H9 (cell line): ENCODE results near the gene STMN3. TPM values are rescaled to one million over a fixed set of nuclear protein-coding genes. Genes with fewer than 3 reads are reported as not detected.
A peak's percentile ranks its signal among the peaks of the same experiment; 100 is the strongest.

ENCODE experiments used
- DNase-seq: peaks from one replicate; pipeline ENCODE4 v3.0.0-alpha.2; 2017
- H2AFZ ChIP-seq: one replicate; pipeline ENCODE4 v1.6.1; 2013; ENCODE audit warnings: mild to moderate bottlenecking, low read length, control low read depth, moderate library complexity
- H2AK5ac ChIP-seq: 2 replicates; pipeline ENCODE4 v1.6.1; 2013; ENCODE audit warnings: low read length, control low read depth, mixed read lengths; ENCODE audit not compliant: insufficient read length
- H2BK120ac ChIP-seq: one replicate; pipeline ENCODE4 v1.6.1; 2013; ENCODE audit warnings: low read depth, mild to moderate bottlenecking, low read length, control low read depth, inconsistent platforms; ENCODE audit not compliant: poor library complexity, severe bottlenecking
- H2BK12ac ChIP-seq: 2 replicates; pipeline ENCODE4 v1.6.1; 2013; ENCODE audit warnings: low read length, control low read depth, mixed read lengths, low read depth; ENCODE audit not compliant: insufficient read length
- H2BK15ac ChIP-seq: 2 replicates; pipeline ENCODE4 v1.6.1; 2013; ENCODE audit warnings: low read depth, low read length, control low read depth
- H2BK20ac ChIP-seq: one replicate; pipeline ENCODE4 v1.6.1; 2013; ENCODE audit warnings: low read depth, mild to moderate bottlenecking, low read length, control low read depth, inconsistent platforms; ENCODE audit not compliant: poor library complexity, severe bottlenecking
- H2BK5ac ChIP-seq: 2 replicates; pipeline ENCODE4 v1.6.1; 2013; ENCODE audit warnings: low read length, control low read depth, mixed read lengths; ENCODE audit not compliant: insufficient read length
- H3K14ac ChIP-seq: 2 replicates; pipeline ENCODE4 v1.6.1; 2013; ENCODE audit warnings: low read length, control low read depth; ENCODE audit not compliant: insufficient read depth
- H3K18ac ChIP-seq: 2 replicates; pipeline ENCODE4 v1.6.1; 2013; ENCODE audit warnings: low read depth, mild to moderate bottlenecking, mixed read lengths, low read length, control low read depth; ENCODE audit not compliant: insufficient read length
- H3K23ac ChIP-seq: 2 replicates; pipeline ENCODE4 v1.6.1; 2013; ENCODE audit warnings: low read length, control low read depth, mixed read lengths, low read depth; ENCODE audit not compliant: insufficient read length
- H3K23me2 ChIP-seq: 2 replicates; pipeline ENCODE4 v1.6.1; 2013; ENCODE audit warnings: low read depth, mild to moderate bottlenecking, mixed read lengths, low read length, control low read depth; ENCODE audit not compliant: insufficient read length, poor library complexity, severe bottlenecking
- H3K27ac ChIP-seq: 2 replicates; pipeline ENCODE4 v1.5.1; 2013; ENCODE audit warnings: low read length, control low read depth, mixed read lengths, low read depth; ENCODE audit not compliant: insufficient read length
- H3K27me3 ChIP-seq: 2 replicates; pipeline ENCODE4 v1.6.1; 2013; ENCODE audit warnings: low read length, control low read depth, inconsistent platforms; ENCODE audit not compliant: insufficient read depth
- H3K4ac ChIP-seq: 2 replicates; pipeline ENCODE4 v1.6.1; 2013; ENCODE audit warnings: low read depth, mild to moderate bottlenecking, control low read depth, inconsistent platforms, low read length, moderate library complexity
- H3K4me1 ChIP-seq: 2 replicates; pipeline ENCODE4 v1.6.1; 2013; ENCODE audit warnings: low read length, control low read depth, inconsistent platforms; ENCODE audit not compliant: insufficient read depth
- H3K4me2 ChIP-seq: 2 replicates; pipeline ENCODE4 v1.6.1; 2013; ENCODE audit warnings: low read length, control low read depth, mixed read lengths; ENCODE audit not compliant: insufficient read length, insufficient read depth
- H3K56ac ChIP-seq: 2 replicates; pipeline ENCODE4 v1.6.1; 2013; ENCODE audit warnings: low read depth, mild to moderate bottlenecking, mixed read lengths, low read length, control low read depth; ENCODE audit not compliant: insufficient read length
- H3K79me1 ChIP-seq: 2 replicates; pipeline ENCODE4 v1.6.1; 2013; ENCODE audit warnings: low read depth, mild to moderate bottlenecking, moderate library complexity, low read length, control low read depth, inconsistent platforms; ENCODE audit not compliant: insufficient read depth, poor library complexity, severe bottlenecking
- H3K79me2 ChIP-seq: 2 replicates; pipeline ENCODE4 v1.6.1; 2013; ENCODE audit warnings: low read length, control low read depth, inconsistent platforms; ENCODE audit not compliant: insufficient read depth
- H3K9ac ChIP-seq: 2 replicates; pipeline ENCODE4 v1.6.1; 2013; ENCODE audit warnings: low read length, control low read depth, mixed read lengths; ENCODE audit not compliant: insufficient read length; ENCODE audit errors: extremely low read depth
- H3K9me3 ChIP-seq: one replicate; pipeline ENCODE4 v1.6.1; 2013; ENCODE audit warnings: low read depth, low read length, inconsistent platforms; ENCODE audit not compliant: control insufficient read depth
- H3T11ph ChIP-seq: one replicate; pipeline ENCODE4 v1.6.1; 2013; ENCODE audit warnings: mild to moderate bottlenecking, low read length, control low read depth, inconsistent platforms
- H4K20me1 ChIP-seq: one replicate; pipeline ENCODE4 v1.6.1; 2013; ENCODE audit not compliant: control insufficient read depth, insufficient read length, insufficient read depth
- H4K5ac ChIP-seq: 2 replicates; pipeline ENCODE4 v1.6.1; 2013; ENCODE audit warnings: low read depth, mild to moderate bottlenecking, mixed read lengths, low read length, control low read depth; ENCODE audit not compliant: insufficient read length
- H4K8ac ChIP-seq: replicated peaks from 2 replicates; pipeline ENCODE4 v1.6.1; 2013; ENCODE audit warnings: low read length, control low read depth, mixed read lengths, low read depth; ENCODE audit not compliant: insufficient read length
- H4K91ac ChIP-seq: 2 replicates; pipeline ENCODE4 v1.6.1; 2013; ENCODE audit warnings: low read depth, mild to moderate bottlenecking, moderate library complexity, mixed read lengths, low read length, control low read depth; ENCODE audit not compliant: insufficient read length
- H3K27ac Mint-ChIP-seq, 3 experiments: 2 replicates in 2 of 3; 3 replicates in 1 of 3; pipeline ENCODE4 v1.8.0; 2020 to 2021; ENCODE audit warnings: mixed read lengths in 3 of 3, mild to moderate bottlenecking in 1 of 3, moderate library complexity in 1 of 3
- H3K27me3 Mint-ChIP-seq: 2 replicates; pipeline ENCODE4 v1.8.0; 2021; ENCODE audit warnings: low read depth, mild to moderate bottlenecking, moderate library complexity, mixed read lengths
- H3K36me3 Mint-ChIP-seq, 3 experiments: 2 replicates in 2 of 3; 3 replicates in 1 of 3; pipeline ENCODE4 v1.8.0; 2020 to 2021; ENCODE audit warnings: low read depth in 3 of 3, mixed read lengths in 3 of 3; ENCODE audit not compliant: insufficient read depth in 1 of 3
- H3K4me1 Mint-ChIP-seq, 2 experiments: 2 replicates each; pipeline ENCODE4 v1.8.0; 2020; ENCODE audit warnings: mixed read lengths in 2 of 2
- H3K4me3 Mint-ChIP-seq, 2 experiments: 2 replicates in 1 of 2; 3 replicates in 1 of 2; pipeline ENCODE4 v1.8.0; 2020 to 2021; ENCODE audit warnings: mild to moderate bottlenecking in 2 of 2, mixed read lengths in 2 of 2, moderate library complexity in 1 of 2
- H3K9me3 Mint-ChIP-seq, 2 experiments: 2 replicates in 1 of 2; 3 replicates in 1 of 2; pipeline ENCODE4 v1.8.0; 2020; ENCODE audit warnings: mild to moderate bottlenecking in 2 of 2, mixed read lengths in 2 of 2, moderate library complexity in 1 of 2
- WGBS: extraction: QIAGEN DNeasy Blood & Tissue Kit; methylation state at CpG from one replicate; pipeline ENCODE4 v1.1.7; 2013; ENCODE audit warnings: missing lambda C conversion rate, low lambda C conversion rate, mixed read lengths; ENCODE audit not compliant: insufficient read length; ENCODE audit errors: extremely low coverage; 5-methylcytosine and 5-hydroxymethylcytosine counted together
- total RNA-seq: library from RNA; stranded (reverse); gene quantifications from 2 replicates; pipeline ENCODE4 v1.2.1, GENCODE V29; 2021
- TF ChIP-seq, protein P1 (sequence below): fragments of 200-600 bp; sonication (generic); conservative IDR thresholded peaks from 3 replicates; pipeline ENCODE4 v1.8.0; 2021; ENCODE audit warnings: antibody characterized with exemption, mild to moderate bottlenecking

The STMN3 gene
- total RNA-seq, 1 experiment from 2014 or later = 54.0 TPM

DNA sequence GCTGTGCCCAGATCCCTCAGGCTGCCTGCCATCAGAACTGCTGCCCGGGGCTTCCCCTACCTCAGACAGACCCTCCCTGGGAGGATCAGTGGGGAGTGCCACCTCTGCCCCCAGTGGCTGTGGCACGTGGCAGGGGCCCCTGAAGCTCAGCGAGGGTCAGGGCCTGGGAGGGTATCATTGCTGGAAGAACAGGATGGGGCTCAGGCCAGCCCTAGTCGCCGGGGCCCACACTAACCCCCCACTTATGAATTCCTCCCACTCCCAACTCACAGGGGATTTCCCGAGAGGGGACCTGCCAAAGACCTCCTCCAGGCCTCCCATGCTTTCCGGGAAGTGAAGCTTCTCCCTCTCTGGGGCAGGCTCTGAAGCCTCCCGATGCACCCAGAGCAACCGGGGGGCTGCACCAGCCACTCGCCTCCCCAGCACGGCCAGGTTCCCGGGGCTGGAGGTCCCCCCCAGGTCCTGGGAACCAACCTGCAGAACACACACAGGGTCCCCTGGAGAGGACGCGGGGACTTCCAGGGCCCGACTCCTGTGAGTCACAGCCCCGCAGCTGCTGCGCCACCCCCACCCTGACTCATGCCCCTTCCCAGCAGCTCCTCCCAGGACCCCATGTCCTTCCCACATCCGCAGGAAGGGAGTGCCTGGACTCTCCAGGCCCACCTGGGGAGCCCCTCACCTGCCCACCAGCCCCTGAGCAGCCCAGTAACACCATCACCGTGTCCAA lies 45.7 kb upstream of the STMN3 start:
- Histone ChIP-seq H4K91ac (no peak overlapping the region), H2AK5ac (no peak overlapping the region), H3K9me3 (no peaks in the 10 kb centered on the region), H3T11ph (no peak overlapping the region), H3K4me1 (no peaks in the 10 kb centered on the region), H4K8ac (no peak overlapping the region), H3K79me1 (no peaks in the 10 kb centered on the region), H2BK120ac (no peak overlapping the region), H3K9ac (no peak overlapping the region), H3K23me2 (peaks cover 4% of the 10 kb centered on the region), H2BK20ac (no peak overlapping the region), H3K23ac (no peak overlapping the region), H2BK15ac (no peak overlapping the region), H4K20me1 (no peaks in the 10 kb centered on the region), H3K4me2 (no peak overlapping the region), H2AFZ (no peak overlapping the region), H3K14ac (no peak overlapping the region), H3K27me3 (no peaks in the 10 kb centered on the region), H3K56ac (no peak overlapping the region), H3K4ac (no peak overlapping the region), H3K27ac (no peak overlapping the region), H4K5ac (no peak overlapping the region), H2BK5ac (no peak overlapping the region), H3K18ac (no peak overlapping the region), H2BK12ac (no peak overlapping the region), H3K79me2 (no peaks in the 10 kb centered on the region)
- DNase-seq = peak; percentile 39
- Mint-ChIP-seq H3K36me3 (peaks cover 2 to 5% (median 3%) of the 10 kb centered on the region in 3 experiments; a peak in 5 of 7 replicates), H3K27me3 (peaks cover 4% of the 10 kb centered on the region; the same call in 1 of the 2 replicates), H3K9me3 (peaks cover 0 to under 1% of the 10 kb centered on the region in 2 experiments; a peak in 2 of 5 replicates), H3K27ac (0 out of 7 replicates have a peak overlapping the region, but pooled peaks of 1 of the 3 experiments have one; percentile 49), H3K4me3 (no peak overlapping the region), H3K4me1 (peaks cover 2 to 10% of the 10 kb centered on the region in 2 experiments)
- TF ChIP-seq, protein P1, sequence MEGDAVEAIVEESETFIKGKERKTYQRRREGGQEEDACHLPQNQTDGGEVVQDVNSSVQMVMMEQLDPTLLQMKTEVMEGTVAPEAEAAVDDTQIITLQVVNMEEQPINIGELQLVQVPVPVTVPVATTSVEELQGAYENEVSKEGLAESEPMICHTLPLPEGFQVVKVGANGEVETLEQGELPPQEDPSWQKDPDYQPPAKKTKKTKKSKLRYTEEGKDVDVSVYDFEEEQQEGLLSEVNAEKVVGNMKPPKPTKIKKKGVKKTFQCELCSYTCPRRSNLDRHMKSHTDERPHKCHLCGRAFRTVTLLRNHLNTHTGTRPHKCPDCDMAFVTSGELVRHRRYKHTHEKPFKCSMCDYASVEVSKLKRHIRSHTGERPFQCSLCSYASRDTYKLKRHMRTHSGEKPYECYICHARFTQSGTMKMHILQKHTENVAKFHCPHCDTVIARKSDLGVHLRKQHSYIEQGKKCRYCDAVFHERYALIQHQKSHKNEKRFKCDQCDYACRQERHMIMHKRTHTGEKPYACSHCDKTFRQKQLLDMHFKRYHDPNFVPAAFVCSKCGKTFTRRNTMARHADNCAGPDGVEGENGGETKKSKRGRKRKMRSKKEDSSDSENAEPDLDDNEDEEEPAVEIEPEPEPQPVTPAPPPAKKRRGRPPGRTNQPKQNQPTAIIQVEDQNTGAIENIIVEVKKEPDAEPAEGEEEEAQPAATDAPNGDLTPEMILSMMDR = no peak
- WGBS = no CpG with 5 or more reads among the region's 19 CpGs
